ENCODE data around the gene ANKRD7.

Gene ANKRD7, protein sequence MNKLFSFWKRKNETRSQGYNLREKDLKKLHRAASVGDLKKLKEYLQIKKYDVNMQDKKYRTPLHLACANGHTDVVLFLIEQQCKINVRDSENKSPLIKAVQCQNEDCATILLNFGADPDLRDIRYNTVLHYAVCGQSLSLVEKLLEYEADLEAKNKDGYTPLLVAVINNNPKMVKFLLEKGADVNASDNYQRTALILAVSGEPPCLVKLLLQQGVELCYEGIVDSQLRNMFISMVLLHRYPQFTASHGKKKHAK

DNA sequence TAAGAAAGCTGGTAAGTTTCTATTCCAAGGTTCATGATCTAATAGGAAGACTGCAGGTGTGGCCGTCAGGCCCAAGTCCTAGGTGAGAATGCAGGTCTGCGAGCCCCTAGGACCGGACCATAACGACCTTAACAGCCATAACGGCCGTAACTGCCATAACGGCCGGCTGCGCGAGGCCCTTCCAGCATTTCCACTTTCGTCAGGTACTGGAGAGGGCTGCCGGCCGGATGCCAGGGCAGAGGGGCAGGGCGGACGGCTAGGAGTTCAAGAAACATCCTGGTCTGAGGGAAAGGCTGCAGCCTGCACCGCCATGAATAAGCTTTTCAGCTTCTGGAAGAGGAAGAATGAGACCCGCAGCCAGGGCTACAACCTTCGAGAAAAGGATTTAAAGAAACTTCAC lies at the start of gene ANKRD7:
ANKRD7 (plus strand) TSS at position 184 of the 400 bp plus-strand sequence; CDS start at position 311, 127 bp downstream.
- DNase-seq (ENCODE audit: low spot score): no peak

DNA sequence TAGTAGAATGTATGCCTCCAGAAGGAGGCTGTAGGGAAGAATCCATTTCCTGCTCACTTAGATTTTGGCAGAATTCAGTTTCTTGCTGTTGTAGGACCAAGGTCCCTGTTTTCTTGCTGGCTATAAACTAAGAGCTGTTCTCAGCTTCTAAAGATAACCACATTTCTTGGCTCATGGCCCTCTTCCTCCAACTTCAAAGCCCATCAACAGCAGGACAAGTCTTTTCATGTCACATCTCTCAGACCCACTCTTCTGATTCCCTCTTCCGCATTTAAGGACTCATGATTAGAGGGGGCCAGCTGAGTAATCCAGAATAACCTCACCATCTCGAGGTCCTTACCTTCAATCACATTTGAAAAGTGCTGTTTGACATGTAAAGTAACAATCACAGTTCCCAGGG lies 48.8 kb upstream of the ANKRD7 start:
- no peak for DNase-seq (ENCODE audit: low spot score)

DNA sequence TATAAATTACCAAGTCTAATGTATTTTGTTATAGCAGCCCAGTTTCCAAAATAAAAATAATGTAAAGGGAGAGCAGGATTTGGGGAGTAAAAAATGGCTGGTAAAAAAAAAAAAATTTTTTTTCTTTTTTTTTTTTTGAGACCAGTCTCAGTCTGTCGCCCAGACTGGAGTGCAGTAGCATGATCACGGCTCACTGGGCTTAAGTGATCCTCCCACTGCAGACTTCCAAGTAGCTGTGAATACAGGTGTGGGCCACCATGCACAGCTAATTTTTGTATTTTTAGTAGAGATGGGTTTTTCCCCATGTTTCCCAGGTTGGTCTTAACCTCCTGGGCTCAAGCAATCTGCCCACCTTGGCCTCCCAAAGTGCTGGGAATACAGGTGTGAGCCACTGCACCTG lies 45.3 kb upstream of the ANKRD7 start:
- DNase-seq (ENCODE audit: low spot score): no peak

DNA sequence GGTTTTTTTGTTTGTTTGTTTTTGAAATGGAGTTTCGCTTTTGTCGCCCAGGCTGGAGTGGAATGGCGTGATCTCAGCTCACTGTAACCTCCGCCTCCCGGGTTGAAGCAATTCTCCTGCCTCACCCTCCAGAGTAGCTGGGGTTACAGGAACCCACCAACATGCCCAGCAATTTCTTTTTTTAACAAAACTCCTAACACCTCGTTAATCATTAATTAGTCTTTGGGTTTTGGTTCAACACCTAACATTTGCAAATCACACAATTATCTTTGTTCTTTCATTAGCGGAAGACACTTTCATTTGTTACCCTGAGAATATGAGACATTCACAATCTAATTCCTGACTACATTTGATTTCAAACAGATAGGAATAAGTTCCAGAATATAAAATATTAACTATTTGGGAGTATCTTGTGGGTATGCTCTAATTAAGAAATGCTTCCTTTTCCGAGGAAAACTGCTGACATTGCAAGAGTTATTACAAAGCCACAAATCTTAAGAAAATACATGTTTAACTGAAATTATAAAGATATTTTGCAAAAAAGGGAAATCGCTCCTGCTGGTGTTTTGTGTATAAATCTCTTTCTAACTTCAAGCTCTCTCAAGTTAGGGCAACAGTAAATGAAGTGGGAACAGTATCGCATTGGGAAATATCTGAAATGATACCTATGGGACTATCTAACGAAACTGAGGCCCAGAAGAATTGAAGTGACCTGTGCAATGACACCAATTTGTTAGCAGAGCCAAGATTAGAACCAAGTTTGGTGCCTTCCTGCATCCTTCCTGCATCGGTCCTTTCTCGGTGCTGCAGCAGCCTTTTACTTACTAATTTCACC lies 41.7 kb upstream of the ANKRD7 start:
- peak; percentile 6 for DNase-seq (ENCODE audit: low spot score)

DNA sequence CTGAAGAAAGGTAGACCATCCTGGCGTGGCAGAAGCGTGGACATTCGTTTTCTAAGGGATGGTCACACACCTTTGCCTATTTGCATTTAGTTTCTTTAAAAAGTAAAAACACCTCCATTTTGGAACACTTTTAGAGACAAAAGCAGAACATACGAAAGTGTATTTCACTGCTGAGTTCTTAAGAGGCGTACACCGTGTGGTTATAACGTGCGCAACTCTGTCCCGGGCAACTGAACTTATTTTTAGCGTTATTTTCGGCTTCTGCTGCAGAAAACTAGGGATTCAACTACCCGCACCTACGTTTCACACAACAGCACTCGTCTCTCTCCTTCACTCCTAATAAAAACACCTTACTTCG lies 41.1 kb upstream of the ANKRD7 start:
- DNase-seq (ENCODE audit: low spot score): no peak

DNA sequence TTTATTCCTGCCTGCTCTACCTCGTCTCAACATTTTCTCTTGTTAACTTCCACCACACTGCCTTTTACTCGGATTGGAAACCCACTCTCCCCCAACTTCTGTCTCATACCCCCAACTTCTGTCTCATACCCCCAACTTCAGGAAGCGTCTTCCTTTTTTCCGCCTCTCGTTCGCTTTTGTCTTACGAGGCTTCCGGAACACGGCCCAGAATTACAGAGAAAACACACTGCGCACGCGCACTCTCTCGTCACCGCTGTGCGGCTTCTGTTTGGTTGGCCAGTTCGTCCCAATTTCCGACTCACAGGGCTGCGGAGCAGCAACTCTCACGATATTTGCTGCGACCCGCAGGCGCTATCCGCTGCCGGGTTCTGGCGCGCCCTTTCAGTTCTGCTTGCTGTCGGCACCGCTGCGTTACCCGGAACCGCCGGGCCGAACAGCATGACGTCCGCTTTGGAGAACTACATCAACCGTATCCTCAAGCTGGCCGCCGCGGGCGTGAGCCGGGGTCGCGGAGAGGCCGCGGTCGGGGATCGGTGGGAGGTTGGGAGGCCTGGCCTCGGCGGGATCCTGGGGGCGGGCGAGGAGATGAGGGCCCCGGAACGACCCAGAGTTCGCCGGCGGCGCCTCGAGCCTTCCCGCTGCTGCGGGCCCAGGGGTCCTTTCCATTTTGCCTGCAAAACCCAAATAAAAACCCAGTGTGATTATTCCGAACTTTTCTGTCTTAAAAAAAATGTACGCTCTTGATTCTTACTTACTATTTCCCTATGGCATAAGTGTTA lies 40.5 kb upstream of the ANKRD7 start, which contains the start of gene LSM8:
LSM8 (plus strand) TSS at position 379 of the 779 bp plus-strand sequence; CDS start at position 439, 60 bp downstream.
- peak; percentile 98 for DNase-seq (ENCODE audit: low spot score)

DNA sequence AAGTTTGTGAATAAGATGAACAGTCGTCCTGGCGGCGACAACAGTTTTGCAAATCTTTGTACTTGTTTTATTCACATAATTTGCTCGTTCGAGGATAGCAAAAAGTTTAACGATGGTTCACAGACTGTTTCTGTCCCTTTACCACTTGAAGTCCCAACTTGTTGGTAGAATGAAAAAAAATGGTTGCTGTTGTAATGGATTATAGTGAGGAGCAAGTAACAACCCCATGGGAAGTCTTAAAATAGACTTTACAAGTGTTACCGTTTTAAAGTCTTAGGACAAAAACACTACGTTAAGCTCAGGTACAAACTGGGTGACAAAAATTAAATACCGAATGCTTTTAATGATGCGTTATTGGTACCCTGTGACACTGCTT lies 40.0 kb upstream of the ANKRD7 start:
- DNase-seq (ENCODE audit: low spot score): no peak

DNA sequence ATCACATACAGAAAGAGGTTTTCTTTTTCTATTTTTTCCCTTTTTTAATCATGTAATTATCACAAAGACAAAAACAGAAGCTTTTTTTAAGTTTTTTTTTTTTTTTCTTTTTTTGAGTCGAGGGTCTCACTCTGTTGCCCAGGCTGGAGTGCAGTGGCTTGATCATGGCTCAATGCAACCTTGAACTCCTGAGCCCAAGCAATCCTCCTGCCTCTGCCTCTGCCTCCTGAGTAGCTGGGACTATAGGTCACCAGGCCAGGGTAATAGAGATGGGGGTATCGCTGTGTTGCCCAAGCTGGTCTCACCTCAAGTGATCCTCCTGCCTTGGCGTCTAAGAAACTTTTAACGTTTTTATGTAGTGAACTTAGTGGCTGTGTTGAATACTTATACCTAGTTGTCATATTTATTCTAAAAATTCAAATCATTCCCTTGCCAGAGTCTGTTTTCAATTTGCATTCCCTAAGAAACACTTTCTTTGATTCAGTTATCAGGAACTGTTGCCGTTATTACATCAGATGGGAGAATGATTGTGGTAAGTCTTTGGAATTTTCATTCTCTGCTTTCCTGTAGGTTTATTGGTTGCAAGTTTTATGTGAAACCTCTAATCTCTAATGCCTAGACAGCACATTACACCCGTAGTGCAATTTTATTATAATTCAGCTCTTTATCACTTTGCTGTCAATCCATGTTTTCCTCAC lies 39.2 kb upstream of the ANKRD7 start:
- no peak for DNase-seq (ENCODE audit: low spot score)

DNA sequence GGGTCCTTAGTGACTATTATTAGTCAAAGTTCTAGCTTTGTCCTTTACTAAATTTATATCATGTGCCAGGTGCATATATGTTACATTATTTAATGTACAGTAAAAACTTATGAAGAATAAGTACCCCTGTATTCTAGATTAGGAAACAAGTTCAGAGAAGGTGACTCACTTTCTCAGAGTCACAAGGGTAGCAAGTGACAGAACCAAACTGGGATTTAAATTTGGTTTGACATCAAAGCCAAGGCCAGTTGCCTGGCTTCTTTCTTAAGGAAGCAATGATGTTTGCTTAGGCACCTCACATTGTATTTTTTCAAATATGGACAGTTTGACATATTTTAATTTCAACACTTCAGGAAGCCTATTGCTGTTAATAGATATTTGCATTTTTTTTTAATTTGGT lies 38.0 kb upstream of the ANKRD7 start:
- peak; percentile 19 for DNase-seq (ENCODE audit: low spot score)

DNA sequence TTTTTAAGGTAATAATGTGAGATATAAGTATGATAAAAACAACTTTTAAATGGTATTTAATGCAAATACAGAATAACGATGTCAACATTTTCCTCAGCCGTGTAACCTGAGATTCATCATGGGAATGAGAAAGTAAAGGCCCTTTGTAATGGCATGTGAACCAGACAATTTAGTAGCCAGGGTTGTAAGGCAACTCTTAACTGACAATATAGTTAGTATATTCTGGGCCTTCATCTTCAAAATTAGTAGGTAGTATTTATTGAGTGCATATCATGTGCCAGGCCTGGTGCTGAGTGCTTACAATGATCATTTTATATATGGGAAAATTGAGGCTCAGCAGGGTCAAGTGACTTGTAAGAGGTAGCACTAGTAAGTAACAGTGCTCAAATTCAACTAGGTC lies 29.9 kb upstream of the ANKRD7 start:
- DNase-seq (ENCODE audit: low spot score): no peak

DNA sequence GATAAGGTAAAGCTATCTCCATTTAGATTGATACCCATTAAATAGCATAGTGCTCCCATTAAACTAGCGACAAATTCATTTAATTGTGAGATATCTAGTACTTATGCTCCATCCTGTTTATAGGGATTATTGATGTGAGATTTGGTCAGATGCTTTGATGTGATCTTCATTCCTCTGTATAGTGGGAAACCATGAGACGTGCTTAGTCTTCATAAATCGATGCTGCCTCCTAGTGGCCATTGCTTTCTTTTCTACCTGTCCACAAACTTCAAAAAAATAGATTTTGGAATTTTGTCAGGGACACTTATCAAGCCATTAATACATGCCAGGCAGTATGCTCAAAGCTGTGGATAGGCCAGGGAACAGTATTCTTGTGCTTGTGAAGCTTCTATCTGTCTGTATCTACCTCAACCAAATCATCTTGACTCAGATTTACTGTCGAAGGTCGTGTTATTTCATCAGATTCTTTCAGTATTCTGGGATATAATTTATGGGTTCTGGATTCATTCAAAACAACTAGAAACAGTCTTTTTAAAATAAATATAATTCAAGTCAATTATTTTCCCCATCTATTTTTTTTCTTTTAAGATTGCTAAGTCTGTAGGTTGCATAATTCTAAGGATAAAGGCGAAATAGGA lies 28.5 kb upstream of the ANKRD7 start:
- peak; percentile 62 for DNase-seq (ENCODE audit: low spot score)

DNA sequence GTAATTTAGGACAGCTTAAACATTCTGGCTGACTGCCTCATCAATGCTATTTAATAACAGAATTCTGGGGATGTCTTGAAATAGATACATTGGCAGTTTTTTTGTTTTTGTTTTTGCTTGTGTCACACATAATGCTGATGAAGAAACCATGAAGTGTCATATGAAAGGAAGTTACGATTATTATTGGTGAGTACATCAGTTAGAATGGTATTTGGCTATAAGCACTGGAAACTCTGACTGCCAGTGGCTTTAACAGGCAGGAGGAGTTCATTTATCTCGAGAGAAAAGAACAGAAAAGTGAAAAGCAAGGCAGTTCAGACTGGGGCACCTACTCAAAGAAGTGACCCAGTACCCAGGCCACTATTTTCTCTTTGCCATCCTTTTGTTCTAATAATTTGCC lies 22.4 kb upstream of the ANKRD7 start:
- no peak for DNase-seq (ENCODE audit: low spot score)

DNA sequence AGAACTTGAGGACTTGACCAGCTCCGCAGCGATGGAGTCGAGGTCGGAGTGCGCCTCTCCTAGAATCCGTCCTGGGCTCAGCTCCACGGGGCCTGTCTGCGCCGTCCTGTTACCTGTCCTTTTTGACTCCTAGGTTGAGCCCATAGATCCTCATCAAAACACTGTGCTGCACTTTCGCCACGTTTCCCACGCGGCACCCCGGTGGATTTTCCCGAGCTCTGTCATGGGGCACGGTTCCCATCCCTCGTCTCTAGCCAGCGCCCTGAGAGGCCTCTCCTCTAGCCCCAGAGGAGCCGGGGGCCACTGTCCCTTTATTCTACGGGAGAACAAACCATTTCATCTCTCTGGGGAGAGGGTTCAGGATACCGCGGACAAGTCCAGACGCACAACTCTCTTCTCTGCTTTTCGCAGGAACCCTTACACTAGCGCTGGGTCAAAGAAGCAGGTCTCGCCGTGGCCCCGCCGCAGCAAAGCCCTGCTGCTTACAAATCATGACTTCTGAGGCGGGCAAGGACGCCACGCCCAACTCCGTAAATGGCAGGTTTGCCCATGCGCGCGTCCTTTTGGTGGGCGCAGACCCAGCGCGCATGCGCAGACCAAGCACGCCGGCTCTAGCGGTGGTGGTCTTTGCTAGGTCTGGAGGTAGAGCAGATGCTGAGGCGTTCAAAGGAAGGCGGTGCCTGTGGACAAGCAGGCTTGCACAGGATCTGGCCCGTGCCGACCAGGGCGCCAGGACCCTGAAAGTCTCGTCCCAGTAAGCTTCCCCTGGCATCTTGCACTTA lies 10.3 kb upstream of the ANKRD7 start:
- DNase-seq (ENCODE audit: low spot score): peak; percentile 65

DNA sequence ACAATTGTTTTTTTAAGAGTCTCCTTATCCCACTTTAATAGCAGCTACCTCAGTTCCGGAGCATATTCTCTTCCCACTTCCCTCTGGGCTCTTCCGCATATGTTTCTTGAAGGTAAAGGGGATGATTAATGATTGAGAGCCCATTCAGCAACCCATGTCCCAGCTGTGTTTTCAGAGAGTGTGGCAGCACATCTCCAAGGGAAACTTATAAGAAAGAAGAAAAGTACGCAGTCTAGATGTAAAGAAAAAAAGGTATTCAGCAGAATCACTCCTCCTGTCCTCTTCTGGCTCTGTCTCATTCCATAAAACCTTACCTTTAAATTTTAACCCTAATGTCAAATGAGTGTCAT lies 9.7 kb upstream of the ANKRD7 start:
- no peak for DNase-seq (ENCODE audit: low spot score)

DNA sequence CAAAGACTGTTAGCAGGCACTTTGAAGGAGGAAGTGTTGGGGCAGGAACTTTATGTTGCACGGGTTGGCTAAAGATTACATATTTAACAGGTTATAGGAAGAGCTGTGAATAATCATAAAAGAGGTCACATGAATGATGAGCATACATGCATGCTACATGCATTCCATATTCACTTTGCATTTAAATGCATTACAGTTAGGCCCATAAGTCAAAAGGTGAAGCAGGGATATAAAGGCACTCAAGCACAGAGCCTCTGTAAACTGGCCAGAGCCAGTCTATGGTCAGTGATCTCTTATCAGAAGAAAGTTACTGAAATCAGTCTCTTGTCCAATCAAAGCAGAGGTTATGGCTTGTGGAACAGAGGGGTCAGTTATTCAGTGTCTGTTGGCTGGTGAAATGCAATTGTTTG lies 7.3 kb upstream of the ANKRD7 start:
- no peak for DNase-seq (ENCODE audit: low spot score)

DNA sequence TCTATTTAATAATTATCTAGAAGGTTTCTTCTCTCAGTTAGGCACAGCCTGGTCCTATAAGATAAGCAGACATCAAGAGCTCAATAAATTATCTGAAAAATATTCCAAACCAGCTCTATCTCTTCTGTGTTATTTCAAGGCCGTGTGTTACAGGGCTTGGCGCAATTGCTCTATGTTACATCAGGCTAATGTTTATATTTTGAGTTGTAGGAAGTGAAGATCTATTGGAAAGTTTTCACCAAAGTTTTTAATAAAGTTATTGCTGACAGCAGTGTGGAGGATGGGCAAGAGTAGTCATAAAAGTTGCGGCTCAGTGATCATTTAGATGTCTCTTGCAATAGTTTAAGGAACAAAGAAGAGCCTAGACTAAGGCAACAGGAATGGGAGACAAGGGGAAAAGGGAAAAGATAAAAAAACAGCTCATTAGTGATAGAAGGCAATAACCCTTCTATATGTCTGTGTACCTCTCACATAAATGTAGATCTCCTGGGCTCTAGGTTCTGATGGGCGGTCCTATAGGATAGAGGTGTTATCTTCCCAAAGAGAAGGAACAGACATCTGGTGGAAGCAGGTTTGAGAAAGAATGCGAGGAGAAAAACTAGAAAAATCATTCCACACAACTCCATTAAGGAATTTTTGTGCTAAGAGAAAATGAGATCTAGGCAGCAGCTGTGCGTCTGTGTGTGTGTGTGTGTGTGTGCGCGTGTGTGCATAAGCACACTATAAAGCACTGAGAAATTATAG lies 5.9 kb upstream of the ANKRD7 start:
- no peak for DNase-seq (ENCODE audit: low spot score)

DNA sequence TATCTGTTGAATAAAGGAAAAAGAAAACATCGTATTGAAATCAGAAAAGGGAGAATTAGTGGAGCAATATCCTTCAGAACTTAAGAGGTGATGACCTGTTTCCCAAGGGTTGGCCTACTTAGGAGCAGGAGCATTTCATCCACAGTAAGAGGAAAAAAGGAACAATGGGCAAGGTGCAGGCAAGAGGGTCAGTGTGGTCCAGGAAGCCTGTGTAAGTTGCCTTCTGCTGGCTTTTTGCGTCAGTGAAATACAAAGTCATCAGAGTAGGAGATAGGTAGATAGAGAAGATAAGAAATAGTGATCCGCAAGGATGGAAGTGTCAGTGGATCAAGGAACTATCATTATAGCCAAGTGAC lies 5.4 kb upstream of the ANKRD7 start:
- no peak for DNase-seq (ENCODE audit: low spot score)

DNA sequence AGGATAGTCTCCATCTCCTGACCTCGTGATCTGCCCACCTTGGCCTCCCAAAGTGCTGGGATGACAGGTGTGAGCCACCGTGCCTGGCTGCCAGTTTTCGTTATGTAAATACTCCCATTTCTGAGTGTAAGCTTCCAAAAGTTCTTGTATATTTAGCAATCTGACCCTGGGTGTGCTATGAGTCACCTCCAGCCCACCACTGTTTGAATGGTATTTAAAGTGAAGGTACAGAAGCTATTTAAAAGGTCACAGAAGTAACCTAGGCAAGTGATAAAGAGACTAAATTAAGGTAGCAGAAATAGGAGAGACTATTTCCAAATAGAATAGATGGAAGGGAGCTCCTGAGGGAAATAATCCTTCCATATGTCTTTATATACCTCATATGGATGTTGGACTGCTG lies 3.9 kb upstream of the ANKRD7 start:
- DNase-seq (ENCODE audit: low spot score): no peak

DNA sequence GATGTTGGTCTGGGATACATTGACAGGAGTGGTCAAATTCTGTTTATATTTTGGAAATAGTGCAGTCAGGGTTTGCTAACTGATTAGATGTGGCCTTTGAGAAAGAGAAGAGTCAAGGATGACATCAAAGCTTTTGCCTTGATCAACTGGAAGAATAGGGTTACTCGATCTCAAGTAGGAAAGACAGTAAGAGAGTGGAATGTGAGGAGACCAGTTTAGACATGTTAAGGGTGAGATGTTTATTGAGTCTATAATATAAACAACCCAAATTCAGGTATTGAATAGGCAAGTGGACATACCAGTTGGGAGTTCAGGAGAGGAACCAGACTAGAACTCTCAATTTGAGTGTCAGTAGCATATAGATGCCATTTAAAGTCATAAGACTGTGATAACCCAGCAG lies 1.9 kb upstream of the ANKRD7 start:
- no peak for DNase-seq (ENCODE audit: low spot score)

DNA sequence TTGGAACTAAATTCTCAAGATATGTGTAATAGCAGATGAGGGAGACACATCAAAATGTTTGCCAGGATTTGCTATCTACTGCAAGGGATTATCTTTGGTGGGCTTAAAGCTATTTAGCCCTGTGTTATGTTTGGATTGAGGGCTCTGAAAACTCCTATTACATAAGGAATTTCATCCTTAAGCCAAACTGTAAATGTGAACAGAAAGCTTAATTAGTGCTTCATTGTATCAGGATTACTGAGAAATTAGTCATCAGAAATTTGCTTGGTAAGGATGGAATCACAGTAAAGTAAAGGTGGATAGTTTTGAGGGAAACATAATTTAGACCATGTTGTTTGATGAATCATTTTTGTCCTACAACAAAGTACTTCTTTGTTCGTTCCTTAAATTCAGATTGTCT lies 8.3 kb downstream of the ANKRD7 start:
- no peak for DNase-seq (ENCODE audit: low spot score)
